Hepatocyte (in vitro differentiated cells): ENCODE measurements around the gene ROR1. TPM values are rescaled to one million over a fixed set of nuclear protein-coding genes. Genes with fewer than 3 reads are reported as not detected.

Experiments used
- DNase-seq: peaks from one replicate; pipeline ENCODE4 v3.0.0-alpha.2; 2016; ENCODE audit warnings: low spot score
- H2AFZ ChIP-seq: fragments of 200-600 bp; sonication (generic); 2 replicates; pipeline ENCODE4 v1.6.0; 2016; ENCODE audit warnings: antibody characterized with exemption, mild to moderate bottlenecking
- H3K27ac ChIP-seq: fragments of 200-600 bp; sonication (generic); 2 replicates; pipeline ENCODE4 v1.5.1; 2016; ENCODE audit warnings: mild to moderate bottlenecking
- H3K27me3 ChIP-seq: fragments of 200-600 bp; sonication (generic); 2 replicates; pipeline ENCODE4 v1.6.1; 2016
- H3K36me3 ChIP-seq: fragments of 200-600 bp; sonication (generic); replicated peaks from 2 replicates; pipeline ENCODE4 v1.5.1; 2016; ENCODE audit warnings: low read depth; ENCODE audit not compliant: insufficient read depth
- H3K4me1 ChIP-seq: fragments of 200-600 bp; sonication (generic); 2 replicates; pipeline ENCODE4 v1.5.1; 2016; ENCODE audit warnings: mild to moderate bottlenecking, moderate library complexity; ENCODE audit not compliant: insufficient read depth
- H3K4me2 ChIP-seq: fragments of 200-600 bp; sonication (generic); 2 replicates; pipeline ENCODE4 v1.6.0; 2016
- H3K4me3 ChIP-seq: fragments of 200-600 bp; sonication (generic); 2 replicates; pipeline ENCODE4 v1.5.1; 2016; ENCODE audit warnings: mild to moderate bottlenecking
- H3K79me2 ChIP-seq: fragments of 200-600 bp; sonication (generic); 2 replicates; pipeline ENCODE4 v1.6.0; 2017; ENCODE audit warnings: mild to moderate bottlenecking
- H3K9me2 ChIP-seq: fragments of 200-600 bp; sonication (generic); replicated peaks from 2 replicates; pipeline ENCODE4 v1.6.0; 2017; ENCODE audit warnings: mild to moderate bottlenecking; ENCODE audit not compliant: insufficient read depth
- H3K9me3 ChIP-seq: fragments of 200-600 bp; sonication (generic); 2 replicates; pipeline ENCODE4 v1.5.1; 2016; ENCODE audit warnings: low read depth, mild to moderate bottlenecking
- H4K20me1 ChIP-seq: fragments of 200-600 bp; sonication (generic); 2 replicates; pipeline ENCODE4 v1.6.0; 2016; ENCODE audit warnings: mild to moderate bottlenecking; ENCODE audit not compliant: insufficient read depth, poor library complexity, severe bottlenecking
- EZH2 ChIP-seq: fragments of 200-600 bp; sonication (generic); IDR thresholded peaks from 2 replicates; pipeline ENCODE4 v1.6.1; 2016; ENCODE audit warnings: antibody characterized with exemption, mild to moderate bottlenecking, borderline replicate concordance
- EZH2phosphoT487 ChIP-seq: fragments of 200-600 bp; sonication (generic); IDR thresholded peaks from one replicate; pipeline ENCODE4 v1.6.1; 2018; ENCODE audit warnings: antibody characterized with exemption, mild to moderate bottlenecking, low read depth, moderate library complexity; ENCODE audit not compliant: unreplicated experiment, severe bottlenecking
- WGBS: methylation state at CpG from one replicate; pipeline ENCODE4 v1.1.6; 2016; ENCODE audit warnings: low lambda C conversion rate; ENCODE audit errors: missing lambda C conversion rate; 5-methylcytosine and 5-hydroxymethylcytosine counted together
- polyA plus RNA-seq: library from polyadenylated mRNA; unstranded; fragments of >200 nt; fragmentation: Nextera tagmentation; extraction: Ambion mirVana; gene quantifications from 2 replicates; pipeline ENCODE4 v1.2.1, GENCODE V29; 2016
- total RNA-seq: library from RNA; depleted of rRNA; stranded (reverse); fragments of >200 nt; gene quantifications from 2 replicates; pipeline ENCODE4 v1.2.3, GENCODE V29; 2014
- TF ChIP-seq, protein P1 (sequence below): fragments of 200-600 bp; sonication (generic); IDR thresholded peaks from 2 replicates; pipeline ENCODE4 v1.5.1; 2016; ENCODE audit warnings: antibody characterized with exemption, mild to moderate bottlenecking; ENCODE audit not compliant: poor library complexity

The ROR1 gene
- total and polyA plus RNA-seq, 2 experiments from 2014 or later = 16.4 to 27.7 TPM

GRCh38 chr1:64135462-64136223 lies 361.8 kb downstream of the ROR1 start:
- Histone ChIP-seq H3K9me2 (no peaks in the 10 kb centered on the region), H3K36me3 (no peaks in the 10 kb centered on the region), H4K20me1 (no peaks in the 10 kb centered on the region), H3K27me3 (no peaks in the 10 kb centered on the region), H3K9me3 (no peaks in the 10 kb centered on the region), H3K27ac (no peak overlapping the region), H3K4me2 (peak overlapping the region; percentile 35), H3K4me3 (no peak overlapping the region), H3K4me1 (peaks cover 17% of the 10 kb centered on the region), H3K79me2 (no peaks in the 10 kb centered on the region), H2AFZ (no peak overlapping the region)
- TF ChIP-seq EZH2phosphoT487 (no peak), EZH2 (no peak)
- no peak for DNase-seq
- WGBS = 58% methylated on average over 3 of the region's 3 CpGs

DNA sequence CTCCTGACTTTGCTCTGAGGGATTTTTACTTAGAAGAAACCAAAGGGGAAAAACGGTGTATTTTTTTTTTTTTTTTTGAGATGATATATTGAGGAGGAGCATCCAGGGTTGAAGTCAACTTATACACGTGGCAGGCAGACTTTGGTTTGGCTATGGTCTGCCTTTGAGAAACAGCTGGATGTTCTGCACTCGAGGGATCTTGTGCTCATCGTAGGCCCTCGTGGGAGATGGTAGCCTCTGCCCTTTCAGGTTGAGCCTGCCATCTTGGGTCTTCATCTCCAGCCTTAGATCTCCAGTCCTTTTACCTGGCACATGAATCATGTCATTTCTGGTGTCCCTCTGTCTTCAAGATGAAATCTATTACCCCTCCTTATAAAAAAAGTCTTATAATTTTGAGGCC lies 362.5 kb downstream of the ROR1 start:
- peaks cover 17% of the 10 kb centered on the region for H3K4me1 ChIP-seq
- no peaks in the 10 kb centered on the region for H3K79me2 ChIP-seq
- H3K36me3 ChIP-seq = no peaks in the 10 kb centered on the region
- no peaks in the 10 kb centered on the region for H3K9me3 ChIP-seq
- no peaks in the 10 kb centered on the region for H4K20me1 ChIP-seq
- no peaks in the 10 kb centered on the region for H3K27me3 ChIP-seq
- H2AFZ ChIP-seq = no peak overlapping the region
- TF ChIP-seq EZH2 = no peak
- TF ChIP-seq, protein P1, sequence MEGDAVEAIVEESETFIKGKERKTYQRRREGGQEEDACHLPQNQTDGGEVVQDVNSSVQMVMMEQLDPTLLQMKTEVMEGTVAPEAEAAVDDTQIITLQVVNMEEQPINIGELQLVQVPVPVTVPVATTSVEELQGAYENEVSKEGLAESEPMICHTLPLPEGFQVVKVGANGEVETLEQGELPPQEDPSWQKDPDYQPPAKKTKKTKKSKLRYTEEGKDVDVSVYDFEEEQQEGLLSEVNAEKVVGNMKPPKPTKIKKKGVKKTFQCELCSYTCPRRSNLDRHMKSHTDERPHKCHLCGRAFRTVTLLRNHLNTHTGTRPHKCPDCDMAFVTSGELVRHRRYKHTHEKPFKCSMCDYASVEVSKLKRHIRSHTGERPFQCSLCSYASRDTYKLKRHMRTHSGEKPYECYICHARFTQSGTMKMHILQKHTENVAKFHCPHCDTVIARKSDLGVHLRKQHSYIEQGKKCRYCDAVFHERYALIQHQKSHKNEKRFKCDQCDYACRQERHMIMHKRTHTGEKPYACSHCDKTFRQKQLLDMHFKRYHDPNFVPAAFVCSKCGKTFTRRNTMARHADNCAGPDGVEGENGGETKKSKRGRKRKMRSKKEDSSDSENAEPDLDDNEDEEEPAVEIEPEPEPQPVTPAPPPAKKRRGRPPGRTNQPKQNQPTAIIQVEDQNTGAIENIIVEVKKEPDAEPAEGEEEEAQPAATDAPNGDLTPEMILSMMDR = no peak
- TF ChIP-seq EZH2phosphoT487 = no peak
- DNase-seq = no peak
- no peak overlapping the region for H3K27ac ChIP-seq
- WGBS = 87% methylated on average over 5 of the region's 5 CpGs
- no peaks in the 10 kb centered on the region for H3K9me2 ChIP-seq
- no peak overlapping the region for H3K4me3 ChIP-seq
- no peak overlapping the region for H3K4me2 ChIP-seq

DNA sequence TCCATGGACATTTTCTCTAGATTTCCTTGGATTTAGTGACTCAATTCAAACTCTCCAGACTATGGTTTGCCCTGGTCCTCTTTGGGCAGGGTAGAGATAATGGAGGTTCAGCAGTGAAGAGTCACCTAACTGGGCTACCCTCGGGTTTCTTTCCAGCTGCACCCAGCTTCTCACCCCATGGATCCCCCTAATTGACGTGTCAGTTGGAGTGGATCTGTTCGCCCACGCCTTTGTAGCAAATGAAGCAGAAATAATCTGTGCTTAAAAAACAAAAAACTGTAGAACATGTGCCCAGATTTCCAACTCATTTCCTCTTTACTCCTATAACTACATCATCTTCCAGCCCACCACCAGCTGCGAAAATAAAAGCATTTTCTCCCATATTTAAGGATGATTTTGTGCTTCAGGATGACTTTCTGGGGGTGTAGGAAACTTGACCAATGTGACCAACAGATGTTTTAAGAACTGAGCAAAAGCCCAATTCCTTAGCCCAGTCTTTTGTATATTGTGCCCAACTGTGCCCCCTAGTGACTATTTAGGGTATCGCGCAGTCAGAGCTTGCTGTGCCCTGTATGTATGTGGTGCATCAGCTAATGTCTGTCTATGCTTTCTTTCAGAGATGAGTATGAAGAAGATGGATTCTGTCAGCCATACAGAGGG lies 363.1 kb downstream of the ROR1 start:
- DNase-seq = peak; percentile 86
- Histone ChIP-seq H3K27ac (no peak overlapping the region), H3K9me3 (no peaks in the 10 kb centered on the region), H4K20me1 (no peaks in the 10 kb centered on the region), H3K36me3 (no peaks in the 10 kb centered on the region), H3K4me3 (no peak overlapping the region), H3K4me1 (peaks cover 17% of the 10 kb centered on the region), H3K9me2 (no peaks in the 10 kb centered on the region), H2AFZ (no peak overlapping the region), H3K4me2 (no peak overlapping the region), H3K27me3 (no peaks in the 10 kb centered on the region), H3K79me2 (no peaks in the 10 kb centered on the region)
- WGBS = 52% methylated on average over 7 of the region's 7 CpGs
- TF ChIP-seq, protein P1 = peak; percentile 89
- TF ChIP-seq EZH2 = no peak
- no peak for TF ChIP-seq EZH2phosphoT487

GRCh38 chr1:64137412-64137803 lies 363.6 kb downstream of the ROR1 start:
- Histone ChIP-seq H3K27me3 (no peaks in the 10 kb centered on the region), H3K4me3 (no peak overlapping the region), H3K9me2 (no peaks in the 10 kb centered on the region), H3K9me3 (no peaks in the 10 kb centered on the region), H3K4me2 (no peak overlapping the region), H3K4me1 (peaks cover 17% of the 10 kb centered on the region), H3K79me2 (no peaks in the 10 kb centered on the region), H3K36me3 (no peaks in the 10 kb centered on the region), H4K20me1 (no peaks in the 10 kb centered on the region), H2AFZ (no peak overlapping the region), H3K27ac (no peak overlapping the region)
- TF ChIP-seq EZH2 (no peak), EZH2phosphoT487 (no peak)
- TF ChIP-seq, protein P1 = no peak
- no peak for DNase-seq
- WGBS = 45% methylated on average over 4 of the region's 4 CpGs
